Glomerular endothelial cell (primary cell): ENCODE results near the gene DUSP7. TPM values are rescaled to one million over a fixed set of nuclear protein-coding genes. Genes with fewer than 3 reads are reported as not detected.

ENCODE experiments used
- DNase-seq: peaks from one replicate; pipeline ENCODE4 v3.0.0-alpha.2; 2011; ENCODE audit warnings: low read depth, low spot score; ENCODE audit errors: extremely low read depth
- total RNA-seq: library from RNA; depleted of rRNA; stranded (reverse); fragments of >200 nt; gene quantifications from 2 replicates; pipeline ENCODE4 v1.2.3, GENCODE V29; 2015

DUSP7 gene
- total RNA-seq, 1 donor from 2014 or later = 23.8 TPM

DNA sequence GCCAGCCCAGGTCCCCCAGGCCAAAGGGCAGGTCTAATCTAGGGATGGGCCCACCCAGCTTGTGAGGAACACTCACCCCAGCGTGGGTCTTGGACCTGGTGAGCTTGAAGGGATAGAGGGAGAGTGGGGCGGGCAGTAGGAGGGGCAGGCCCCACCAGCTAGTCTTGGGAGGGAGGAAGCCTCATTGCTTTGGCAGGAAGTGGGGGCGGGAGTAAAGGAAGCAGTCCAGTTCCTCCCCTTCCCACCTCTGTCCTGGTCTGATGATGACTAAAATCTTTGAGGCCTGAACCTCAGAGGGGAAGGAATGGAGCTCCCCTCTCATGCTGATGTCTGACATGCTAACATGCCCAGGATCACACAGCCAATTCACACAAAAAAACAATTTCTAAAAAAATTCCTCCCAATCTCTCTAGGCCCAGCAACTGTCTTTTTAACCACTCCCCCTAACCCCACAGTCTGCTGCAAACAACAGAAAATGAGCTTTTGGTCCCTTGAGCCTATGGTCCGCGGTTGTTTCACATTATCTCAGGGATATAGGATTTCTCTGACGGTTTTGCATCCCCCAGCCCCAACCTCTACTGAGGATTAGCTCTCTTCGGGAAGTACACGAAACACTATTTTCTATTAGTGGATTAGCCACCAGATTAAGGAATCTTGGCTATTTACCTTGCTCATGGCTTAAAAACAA lies 30.7 kb upstream of the DUSP7 start:
- DNase-seq = no peak

DNA sequence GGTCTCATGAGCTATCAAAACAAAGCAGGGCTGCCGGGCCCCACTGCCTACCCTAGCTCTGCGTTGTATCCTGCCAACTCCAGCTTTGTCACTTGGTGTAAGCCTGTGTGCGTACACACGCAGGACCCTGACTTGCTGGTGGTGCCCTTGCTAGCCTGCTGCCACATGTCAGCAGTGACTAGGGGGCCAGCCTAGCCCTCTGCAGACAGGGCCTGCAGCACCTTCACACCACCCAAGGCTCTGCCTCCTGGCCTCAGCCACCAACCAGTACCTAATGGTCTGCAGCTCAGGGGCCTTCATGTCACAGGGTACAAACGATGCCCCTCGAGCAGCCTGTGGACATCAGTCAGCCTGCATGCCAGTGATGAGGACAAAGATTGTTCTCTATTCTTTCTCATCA lies 30.1 kb upstream of the DUSP7 start:
- DNase-seq = no peak

DNA sequence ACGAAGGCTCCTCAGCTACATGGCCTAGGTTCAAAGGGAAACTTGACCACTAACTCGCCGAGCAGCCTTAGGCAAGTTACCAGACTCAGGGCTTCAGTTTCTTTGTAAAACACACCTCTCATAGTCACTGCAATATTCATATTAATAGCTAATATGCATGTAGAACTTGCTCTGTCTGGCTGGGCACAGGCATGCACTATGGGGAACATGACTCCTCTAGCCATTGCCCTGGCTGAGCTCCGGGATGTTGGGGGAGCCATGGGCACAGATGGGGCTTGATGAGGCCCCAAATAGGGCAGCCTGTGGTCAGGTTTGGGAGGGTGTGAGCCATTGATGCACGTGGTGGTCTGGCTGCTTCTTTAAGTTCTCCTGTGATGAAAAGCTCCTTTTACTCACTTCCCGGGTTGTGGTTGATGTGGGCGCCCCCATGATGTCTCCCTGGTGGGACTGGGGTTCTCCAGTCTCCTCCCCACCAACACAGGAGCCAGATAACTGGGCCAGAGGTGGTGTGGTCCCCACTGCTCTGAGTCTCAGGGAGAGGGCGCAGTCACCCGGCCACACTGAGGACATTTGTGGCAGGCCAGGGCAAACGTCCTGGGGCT lies 29.4 kb upstream of the DUSP7 start:
- no peak for DNase-seq

DNA sequence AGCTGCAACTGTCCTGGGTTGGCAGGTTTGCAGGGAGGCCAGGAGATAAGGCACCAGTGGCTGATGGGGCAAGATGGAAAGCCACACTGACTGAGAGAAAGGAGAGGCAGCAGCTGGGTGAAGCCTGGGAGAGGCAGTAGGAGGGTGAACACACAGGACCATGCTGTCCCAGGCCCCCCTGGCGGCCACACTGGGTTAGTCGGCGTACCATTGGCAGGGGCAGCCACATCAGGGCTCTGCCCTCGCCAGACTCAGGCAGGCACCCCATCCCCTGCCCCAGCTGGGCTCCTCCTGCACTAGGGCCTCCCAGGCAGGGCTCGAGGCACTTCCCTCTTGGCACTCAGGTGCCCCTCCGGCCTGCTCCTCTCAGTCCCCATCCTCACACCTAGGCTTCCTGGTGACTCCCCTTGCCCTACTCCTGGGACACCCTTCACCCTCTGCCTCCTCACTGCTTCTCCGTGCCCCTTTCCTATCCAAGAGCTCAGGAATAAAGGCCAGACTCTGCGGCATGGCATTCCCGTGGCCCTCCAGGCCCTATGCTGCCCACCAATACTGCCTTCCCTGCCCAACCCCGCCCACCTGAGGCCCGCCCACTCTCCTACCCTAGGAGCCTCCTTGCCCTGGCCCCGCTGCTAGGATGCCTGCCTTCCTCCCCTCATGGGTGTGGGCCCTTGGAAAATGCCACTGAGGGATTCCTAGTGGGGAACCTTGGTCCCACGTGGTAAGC lies 28.7 kb upstream of the DUSP7 start:
- no peak for DNase-seq

DNA sequence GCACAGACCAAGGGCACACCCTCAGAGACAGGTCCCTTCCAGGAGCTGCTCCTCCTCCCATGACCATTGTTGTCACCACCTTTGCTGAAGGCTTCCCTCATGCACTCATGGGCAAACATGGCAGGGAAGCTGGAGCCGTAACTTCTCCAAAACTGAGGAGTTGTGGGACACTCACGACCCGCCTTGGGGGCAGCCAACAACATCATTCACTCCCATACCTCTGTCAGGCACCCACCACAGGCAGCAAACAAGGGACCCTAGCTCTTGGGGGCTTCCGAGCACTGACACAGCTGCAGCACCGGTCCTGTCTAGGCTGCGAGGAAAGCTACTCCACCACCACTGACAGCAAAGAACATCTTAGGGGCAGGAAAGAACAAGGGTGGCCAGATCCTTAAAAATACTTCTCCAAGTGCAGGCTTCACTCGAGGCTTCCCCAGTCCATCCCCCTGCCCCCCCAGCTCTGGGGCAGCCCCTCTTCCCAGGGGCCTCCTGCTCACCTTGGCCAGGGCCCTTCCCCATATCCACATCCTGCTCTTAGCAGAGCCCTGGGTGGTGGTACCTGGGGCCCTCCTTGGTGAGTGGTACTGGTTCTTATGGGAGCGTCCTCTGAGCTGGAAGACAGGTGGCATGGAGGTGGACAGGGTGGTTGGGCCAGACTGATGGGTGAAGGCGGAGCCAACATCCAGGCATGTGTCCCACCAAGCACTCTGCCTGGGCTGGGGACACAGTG lies 28.0 kb upstream of the DUSP7 start:
- no peak for DNase-seq

DNA sequence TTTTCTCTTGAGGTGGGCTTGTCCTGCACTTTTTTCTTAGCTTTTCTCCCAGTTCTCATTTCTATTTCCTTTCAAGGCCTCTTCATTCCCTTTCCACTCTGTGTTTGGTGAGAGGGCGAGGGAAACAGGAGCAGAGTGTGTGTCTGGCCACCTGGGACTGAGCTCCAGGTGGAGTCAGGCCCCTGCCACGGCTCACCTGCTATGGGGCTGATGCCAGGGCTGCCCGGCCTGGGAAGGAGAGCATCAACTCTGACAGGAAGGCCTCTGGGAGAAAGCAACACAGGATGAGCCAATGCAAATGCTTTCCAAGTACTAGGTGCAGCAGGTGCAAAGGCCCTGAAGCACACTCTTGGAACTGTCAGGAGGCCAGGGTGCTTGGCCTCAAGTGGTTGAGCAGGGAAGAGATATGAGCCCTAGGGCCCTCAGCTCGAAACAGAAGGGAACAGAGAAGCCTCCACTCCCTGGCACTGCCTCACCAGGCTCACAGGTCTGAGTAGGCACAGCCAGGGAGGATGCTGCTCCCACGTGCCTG lies 27.3 kb upstream of the DUSP7 start:
- DNase-seq = no peak

DNA sequence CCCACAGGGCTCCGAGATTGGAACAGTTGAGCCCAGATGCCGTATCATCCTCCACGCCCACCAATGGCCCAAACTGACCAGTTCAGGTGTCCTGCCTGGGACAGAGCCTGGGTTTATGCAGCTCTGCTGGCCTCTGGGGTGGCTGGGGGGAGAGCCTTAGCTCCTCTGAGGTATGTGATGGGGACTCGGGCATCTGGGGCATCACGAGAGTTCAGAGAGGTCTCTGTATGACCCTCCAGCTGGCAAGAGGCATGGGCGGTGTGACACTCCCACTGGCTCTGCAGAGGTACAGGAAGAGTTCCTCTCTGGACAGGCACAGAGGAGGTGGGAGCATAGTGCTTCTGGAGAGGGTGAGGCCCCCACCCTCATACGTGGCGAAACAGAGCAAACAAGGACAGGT lies 26.6 kb upstream of the DUSP7 start:
- DNase-seq = no peak

DNA sequence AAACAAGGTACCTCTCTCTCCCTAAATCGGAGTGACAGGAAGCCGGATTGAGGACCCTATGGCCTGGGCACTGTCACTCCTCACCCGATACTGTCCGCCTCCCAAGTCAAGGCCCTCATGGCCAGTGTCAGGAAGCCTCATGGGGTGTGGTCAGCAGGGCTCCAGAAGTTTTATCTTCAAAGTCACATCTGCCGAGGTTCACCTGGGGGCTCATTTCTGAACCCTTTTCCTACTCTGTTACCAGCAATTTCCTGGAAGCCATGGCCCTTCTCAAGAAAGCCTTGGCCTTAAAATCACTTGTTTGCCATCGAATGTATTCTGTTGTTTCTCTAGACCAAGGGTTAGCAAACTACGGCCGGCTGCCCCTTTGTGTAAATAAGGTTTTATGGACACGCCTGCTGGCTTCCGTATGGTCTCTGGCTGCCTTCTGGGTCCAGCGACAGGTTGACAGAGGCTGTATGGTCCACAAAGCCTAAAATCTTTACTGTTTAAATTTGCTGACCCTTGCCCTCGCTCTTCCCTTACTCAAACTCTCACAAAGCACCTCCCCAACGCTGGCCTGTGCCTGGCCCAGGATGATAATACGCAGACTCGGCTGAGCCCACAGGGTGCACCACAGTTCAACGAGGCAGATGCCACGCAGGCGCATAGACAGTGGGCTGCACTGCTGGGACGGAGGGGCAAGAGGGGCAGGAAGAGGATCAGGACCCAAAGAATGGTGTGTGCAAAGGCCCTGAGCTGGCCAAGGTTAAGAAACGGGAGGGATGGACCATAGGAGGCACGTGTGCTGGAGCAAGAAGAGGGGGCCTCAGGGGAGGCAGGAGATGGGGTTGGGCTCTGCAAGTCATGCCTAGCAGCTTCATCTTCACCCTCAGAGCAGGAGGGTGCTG lies 24.7 kb upstream of the DUSP7 start:
- no peak for DNase-seq

DNA sequence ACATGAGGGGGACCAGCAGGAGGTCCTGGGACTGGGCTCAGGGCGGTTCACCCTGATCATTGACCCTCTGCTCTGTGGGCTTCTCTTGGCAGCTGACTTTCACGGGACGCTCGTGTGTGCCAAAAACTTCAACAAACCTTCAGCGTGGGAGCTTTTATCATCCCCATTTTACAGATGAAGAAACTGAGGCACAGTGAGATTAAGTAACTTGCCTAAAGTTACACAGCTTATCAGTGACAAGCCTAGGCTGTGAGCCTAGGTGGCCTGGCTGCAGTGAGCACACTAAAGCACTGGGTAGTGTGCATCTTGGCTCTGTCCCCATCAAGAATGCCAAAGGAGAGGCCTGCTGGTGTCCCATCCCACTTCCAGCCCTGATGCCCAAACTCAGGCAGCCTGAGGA lies 23.6 kb upstream of the DUSP7 start:
- no peak for DNase-seq

DNA sequence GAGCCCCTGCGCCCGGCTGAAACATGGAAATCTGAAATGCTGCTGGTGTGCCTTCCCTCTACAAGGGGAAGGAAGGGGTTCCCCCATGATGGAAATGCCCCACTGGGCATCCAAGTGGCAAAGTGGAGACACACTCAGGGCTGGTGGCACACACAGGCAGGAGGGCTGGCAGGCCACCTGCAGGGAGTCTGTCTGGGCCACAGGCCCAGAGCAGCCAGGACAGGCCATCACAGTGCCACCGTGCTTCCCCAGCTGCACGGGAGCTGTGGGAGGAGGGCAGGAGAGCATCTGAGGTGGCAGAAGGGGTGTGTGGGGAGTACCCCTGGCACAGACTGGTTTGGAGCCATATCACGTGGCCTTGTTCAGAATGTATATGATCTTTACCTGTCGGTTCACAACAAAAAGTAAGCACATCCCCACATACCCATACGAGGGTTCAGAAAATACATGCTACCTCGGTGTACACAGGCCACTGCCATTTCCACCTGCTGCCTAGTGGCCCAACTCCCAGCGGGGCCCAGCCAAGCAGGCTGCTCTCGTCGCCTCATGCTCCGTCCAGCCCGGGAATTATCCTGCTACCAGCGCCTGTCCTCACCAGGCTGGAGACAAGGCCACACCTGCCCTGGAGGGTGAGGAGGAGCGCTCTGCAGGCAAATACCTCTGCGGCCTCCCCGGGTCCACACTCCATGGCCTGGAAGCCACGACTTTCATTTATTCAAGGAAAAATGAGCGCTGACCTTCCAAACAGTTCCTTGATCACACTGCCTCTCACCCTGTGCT lies 22.6 kb upstream of the DUSP7 start:
- DNase-seq = no peak

DNA sequence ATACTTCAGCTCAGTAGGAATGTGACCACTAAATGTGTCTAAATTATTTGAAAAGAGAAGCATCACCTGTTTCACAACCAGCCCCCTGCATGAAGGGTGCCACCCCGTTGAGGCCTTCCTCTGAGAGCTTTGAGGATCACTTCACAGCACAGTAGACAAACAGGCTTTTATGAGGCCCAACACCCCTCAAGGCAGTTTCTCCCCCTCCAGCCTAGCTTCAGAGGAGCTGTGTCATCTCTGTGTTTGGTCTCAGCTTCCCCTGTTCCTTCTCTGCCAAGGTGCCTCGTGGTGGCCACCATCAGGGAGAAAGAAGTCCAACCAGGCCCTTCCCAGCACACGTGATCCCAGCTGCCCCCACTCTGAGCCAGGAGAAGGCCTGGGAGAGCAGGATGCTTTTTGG lies 21.6 kb upstream of the DUSP7 start:
- no peak for DNase-seq

DNA sequence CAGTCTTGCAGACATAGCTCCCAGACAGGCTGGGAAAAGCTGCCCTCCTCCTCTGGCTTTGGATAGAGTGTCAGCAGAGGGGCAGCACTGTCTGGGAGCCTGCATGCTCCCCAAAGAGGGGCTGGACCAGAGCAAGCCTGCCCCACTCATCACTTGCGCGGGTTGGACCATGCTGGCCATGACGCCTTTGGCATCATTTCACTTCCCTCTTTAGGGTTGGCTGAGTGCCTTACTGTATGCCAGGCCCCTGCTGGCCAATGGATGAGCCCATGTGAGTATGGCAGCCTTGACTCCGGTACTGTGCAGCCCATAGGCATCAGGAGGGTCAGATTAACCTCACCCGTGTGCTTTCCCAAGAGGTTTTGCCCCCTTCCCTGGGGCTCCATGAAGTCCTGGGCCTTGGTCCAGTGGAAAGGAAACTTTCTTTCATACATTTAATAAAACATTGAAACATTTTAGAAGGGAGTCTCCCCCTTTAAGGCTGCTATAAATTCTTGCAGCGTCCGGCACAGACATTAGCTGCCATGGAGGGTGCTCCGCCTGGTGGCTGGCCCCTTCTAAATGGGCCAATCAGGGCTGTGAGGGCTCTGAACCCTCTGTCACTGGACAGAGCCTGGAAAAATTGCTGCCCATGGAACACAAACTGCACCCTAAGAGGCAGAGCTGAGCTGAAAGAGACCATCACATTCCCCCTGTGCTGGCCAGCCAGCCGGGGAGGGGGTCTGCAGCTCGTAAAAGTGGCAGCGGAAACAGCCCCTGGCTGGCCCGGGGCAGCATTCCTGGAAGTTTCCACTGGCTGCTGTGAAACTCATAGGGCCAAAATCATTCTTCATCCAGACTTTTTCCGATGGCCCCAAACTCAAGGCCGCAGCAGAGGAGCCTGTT lies 20.8 kb upstream of the DUSP7 start:
- no peak for DNase-seq

DNA sequence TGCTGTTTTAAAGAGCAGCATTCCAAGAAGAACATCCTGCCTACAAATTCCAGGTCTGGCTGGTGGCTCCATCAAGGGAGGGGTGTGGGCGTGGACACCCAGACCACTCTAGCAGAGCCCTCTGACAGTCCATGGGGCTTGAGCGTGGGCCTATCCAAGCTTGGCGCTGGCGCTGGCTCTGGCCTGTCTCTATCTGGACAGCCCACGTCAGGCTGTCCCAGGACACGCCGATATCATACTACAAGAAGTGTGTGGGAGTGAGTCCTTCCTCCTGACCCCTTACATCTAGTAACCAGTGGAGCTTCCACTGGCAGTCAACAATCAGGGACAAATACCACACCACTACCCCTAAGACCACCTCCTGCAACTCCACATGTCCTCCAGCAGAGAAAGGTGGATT lies 17.1 kb upstream of the DUSP7 start:
- no peak for DNase-seq

DNA sequence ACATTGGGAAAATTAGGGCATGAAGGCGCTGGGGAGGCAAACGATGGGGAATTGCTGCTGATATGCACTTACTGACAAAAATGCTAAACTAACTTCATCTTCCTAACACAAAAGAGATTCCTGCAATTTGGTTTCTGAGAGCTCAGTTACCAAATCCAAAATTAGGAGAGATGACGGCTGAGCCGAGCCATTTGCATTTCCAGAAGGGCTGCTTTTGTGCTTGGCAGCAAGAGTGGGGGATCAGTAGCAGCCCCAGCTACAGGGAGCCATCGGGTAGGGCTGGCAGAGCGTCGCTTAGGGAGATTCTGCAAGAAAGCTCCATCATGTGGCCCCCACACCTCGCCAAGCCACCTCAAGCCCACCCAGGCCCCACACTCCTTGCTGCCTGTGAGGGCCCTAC lies 16.1 kb upstream of the DUSP7 start:
- no peak for DNase-seq

DNA sequence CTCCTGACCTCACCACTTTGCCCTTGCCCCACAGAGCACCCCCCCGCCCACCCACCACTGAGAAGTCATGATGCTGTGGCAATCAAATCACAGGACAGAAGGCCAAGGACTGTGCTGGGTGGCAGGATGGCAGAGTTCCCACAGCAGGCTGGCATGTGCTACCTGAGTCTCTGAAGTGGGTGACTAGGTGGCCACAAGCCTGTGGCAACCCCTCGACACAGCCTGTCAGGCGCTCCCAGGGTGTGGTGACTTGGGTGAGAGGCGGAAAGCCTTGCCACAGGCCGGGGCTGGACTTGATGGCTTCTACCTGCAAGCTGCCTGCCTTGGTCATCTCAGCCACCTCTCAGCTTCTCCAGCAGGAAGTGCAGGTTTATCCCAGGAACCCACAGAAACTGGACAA lies 15.6 kb upstream of the DUSP7 start:
- no peak for DNase-seq

DNA sequence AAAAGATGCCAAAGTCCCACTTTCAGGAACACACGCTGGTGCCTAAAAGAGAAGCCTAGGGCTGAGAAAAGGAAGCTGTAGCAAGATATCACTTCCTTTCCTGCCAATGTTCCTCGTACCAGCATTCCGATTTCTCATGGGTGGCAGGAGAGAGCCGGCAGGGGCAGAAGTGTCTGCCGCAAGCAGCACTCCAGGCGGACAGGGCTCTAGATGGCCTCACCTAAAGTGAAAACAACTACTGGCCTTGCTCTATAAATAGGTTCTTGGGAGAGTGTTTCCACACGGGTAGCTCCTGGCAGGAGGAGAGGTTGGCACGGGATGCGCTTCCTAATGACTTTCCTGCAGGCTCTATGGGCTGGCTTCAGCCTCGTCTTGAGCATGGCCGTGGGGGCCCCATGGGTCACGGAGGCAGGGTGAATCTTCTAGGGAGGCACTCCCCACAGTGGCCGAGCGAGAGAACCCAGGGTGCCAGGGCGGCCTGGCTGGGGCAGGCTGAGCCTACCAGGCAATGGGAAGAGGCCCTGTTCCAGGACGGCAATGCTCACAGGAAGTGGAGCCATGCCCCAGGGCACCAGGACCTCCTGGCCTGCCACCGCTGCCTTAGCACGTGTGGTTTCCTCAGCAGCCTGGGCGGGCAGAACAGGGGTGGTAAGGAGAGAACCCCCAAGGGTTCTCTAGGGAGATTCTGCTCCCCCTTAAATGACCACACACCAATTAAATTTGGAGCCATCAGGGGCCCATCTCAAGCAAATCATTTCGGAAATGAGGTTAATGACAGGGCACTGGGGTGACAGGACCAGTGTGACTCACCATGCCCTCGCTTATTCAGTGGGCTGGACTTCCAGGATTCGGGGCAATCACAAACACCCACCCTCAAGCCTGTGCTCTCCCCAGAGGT lies 14.6 kb upstream of the DUSP7 start:
- no peak for DNase-seq

DNA sequence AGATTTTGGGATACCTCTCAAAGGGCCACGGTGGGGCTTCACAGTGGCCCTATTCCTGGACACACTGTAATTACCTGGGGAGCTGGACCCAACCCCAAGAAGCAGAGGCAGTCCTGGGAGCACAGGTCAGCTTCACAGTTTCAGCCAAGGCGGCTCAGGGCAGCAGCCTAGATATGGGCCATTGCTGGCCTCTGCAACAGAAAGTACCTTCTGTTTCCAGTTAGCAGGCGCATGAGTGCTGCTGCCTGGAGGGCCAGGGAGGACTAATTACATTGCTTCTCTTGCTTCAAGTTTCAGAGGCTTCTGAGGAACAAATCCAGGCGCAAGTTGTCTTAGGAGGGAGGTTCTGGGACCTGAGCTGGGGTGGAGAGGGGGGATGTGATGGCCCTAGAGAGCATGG lies 13.5 kb upstream of the DUSP7 start:
- no peak for DNase-seq

DNA sequence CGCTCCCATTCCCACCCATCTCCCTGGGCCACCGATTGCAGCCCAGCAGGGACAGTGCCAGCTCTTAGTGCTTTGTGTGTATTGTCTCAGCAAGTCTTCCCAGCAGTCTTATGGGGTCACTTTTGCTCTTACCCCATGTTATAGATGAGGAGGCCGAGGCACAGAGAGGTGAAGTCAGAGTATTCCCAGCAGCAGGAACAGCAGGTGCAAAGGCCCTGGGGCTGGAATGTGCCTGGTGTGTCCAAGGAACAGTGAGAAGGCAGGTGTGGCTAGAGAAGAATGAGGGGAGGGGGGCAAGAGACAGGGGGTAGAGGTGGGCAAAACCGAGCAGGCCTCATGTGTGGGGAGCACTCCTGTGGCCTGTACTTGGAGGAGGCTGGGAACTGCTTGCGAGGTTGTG lies 12.8 kb upstream of the DUSP7 start:
- DNase-seq = no peak
